Measurements from ENCODE around the gene EML4.

The EML4 gene

GRCh38 chr2:42328148-42328833 lies 159.1 kb downstream of the EML4 start:
- peak; percentile 14 for DNase-seq (ENCODE audit: low read depth)
- H3K4me3 ChIP-seq (ENCODE audit: control insufficient read depth, low read depth, low read length) = no peak overlapping the region
- TF ChIP-seq, protein P1, sequence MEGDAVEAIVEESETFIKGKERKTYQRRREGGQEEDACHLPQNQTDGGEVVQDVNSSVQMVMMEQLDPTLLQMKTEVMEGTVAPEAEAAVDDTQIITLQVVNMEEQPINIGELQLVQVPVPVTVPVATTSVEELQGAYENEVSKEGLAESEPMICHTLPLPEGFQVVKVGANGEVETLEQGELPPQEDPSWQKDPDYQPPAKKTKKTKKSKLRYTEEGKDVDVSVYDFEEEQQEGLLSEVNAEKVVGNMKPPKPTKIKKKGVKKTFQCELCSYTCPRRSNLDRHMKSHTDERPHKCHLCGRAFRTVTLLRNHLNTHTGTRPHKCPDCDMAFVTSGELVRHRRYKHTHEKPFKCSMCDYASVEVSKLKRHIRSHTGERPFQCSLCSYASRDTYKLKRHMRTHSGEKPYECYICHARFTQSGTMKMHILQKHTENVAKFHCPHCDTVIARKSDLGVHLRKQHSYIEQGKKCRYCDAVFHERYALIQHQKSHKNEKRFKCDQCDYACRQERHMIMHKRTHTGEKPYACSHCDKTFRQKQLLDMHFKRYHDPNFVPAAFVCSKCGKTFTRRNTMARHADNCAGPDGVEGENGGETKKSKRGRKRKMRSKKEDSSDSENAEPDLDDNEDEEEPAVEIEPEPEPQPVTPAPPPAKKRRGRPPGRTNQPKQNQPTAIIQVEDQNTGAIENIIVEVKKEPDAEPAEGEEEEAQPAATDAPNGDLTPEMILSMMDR (IDR thresholded peaks at IDR 0.05; ENCODE audit: control insufficient read depth, insufficient read depth, low read depth, low read length, missing control alignments) = peak; percentile 44

DNA sequence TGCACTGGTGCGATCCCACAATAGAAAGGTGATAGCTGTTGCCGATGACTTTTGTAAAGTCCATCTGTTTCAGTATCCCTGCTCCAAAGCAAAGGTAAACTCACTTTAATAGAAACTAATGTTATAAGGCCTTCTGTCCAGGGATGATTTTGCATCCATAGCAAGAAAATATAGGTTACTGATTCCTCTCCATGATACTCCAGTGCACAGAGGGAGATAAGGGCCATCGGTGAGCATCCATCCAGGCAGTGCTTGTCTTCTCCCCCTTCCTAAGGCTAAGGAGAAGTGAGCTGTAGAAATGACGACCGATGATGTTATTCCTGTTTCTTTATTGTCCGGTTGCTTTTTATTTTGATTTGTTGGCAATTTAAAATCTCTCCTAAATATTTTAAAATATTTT lies 159.8 kb downstream of the EML4 start:
- no peak overlapping the region for H3K4me3 ChIP-seq (ENCODE audit: control insufficient read depth, low read depth, low read length)
- TF ChIP-seq, protein P1 (IDR thresholded peaks at IDR 0.05; ENCODE audit: control insufficient read depth, insufficient read depth, low read depth, low read length, missing control alignments) = no peak
- DNase-seq (ENCODE audit: low read depth) = no peak

DNA sequence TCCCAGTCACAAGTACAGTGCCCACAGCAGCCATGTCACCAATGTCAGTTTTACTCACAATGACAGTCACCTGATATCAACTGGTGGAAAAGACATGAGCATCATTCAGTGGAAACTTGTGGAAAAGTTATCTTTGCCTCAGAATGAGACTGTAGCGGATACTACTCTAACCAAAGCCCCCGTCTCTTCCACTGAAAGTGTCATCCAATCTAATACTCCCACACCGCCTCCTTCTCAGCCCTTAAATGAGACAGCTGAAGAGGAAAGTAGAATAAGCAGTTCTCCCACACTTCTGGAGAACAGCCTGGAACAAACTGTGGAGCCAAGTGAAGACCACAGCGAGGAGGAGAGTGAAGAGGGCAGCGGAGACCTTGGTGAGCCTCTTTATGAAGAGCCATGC lies 160.6 kb downstream of the EML4 start:
- no peak for DNase-seq (ENCODE audit: low read depth)
- TF ChIP-seq, protein P1 (IDR thresholded peaks at IDR 0.05; ENCODE audit: control insufficient read depth, insufficient read depth, low read depth, low read length, missing control alignments) = no peak
- no peak overlapping the region for H3K4me3 ChIP-seq (ENCODE audit: control insufficient read depth, low read depth, low read length)

- H3K4me3 ChIP-seq (ENCODE audit: control insufficient read depth, low read depth, low read length) = no peak overlapping the region
- TF ChIP-seq, protein P1 (IDR thresholded peaks at IDR 0.05; ENCODE audit: control insufficient read depth, insufficient read depth, low read depth, low read length, missing control alignments) = no peak
- DNase-seq (ENCODE audit: low read depth) = no peak
These were observed 162.6 kb downstream of the EML4 start for GRCh38 chr2:42331569-42332284.

GRCh38 chr2:42332575-42332974 lies 163.4 kb downstream of the EML4 start:
- DNase-seq (ENCODE audit: low read depth) = no peak
- TF ChIP-seq, protein P1 (IDR thresholded peaks at IDR 0.05; ENCODE audit: control insufficient read depth, insufficient read depth, low read depth, low read length, missing control alignments) = no peak
- H3K4me3 ChIP-seq (ENCODE audit: control insufficient read depth, low read depth, low read length) = no peak overlapping the region

- TF ChIP-seq, protein P1 (IDR thresholded peaks at IDR 0.05; ENCODE audit: control insufficient read depth, insufficient read depth, low read depth, low read length, missing control alignments) = no peak
- DNase-seq (ENCODE audit: low read depth) = no peak
- no peak overlapping the region for H3K4me3 ChIP-seq (ENCODE audit: control insufficient read depth, low read depth, low read length)
These were observed 164.4 kb downstream of the EML4 start for GRCh38 chr2:42333579-42333978.
